Activated CD8-positive, alpha-beta memory T cell treated with anti-CD3 and anti-CD28 coated beads for 36 hours (primary cell): Measurements from ENCODE around the gene CDH4. TPM values are rescaled to one million over a fixed set of nuclear protein-coding genes. Genes with fewer than 3 reads are reported as not detected.

Experiments used
- CTCF ChIA-PET: fragments of 350-600 bp; sonication (Branson Sonifier 250); formaldehyde crosslinking; loops from one replicate; lab custom pipeline; 2021; ENCODE audit warnings: antibody characterized with exemption; lab: Charles Lee
- POLR2A ChIA-PET: fragments of 350-600 bp; sonication (Branson Sonifier 250); formaldehyde crosslinking; loops from one replicate; lab custom pipeline; 2021; ENCODE audit warnings: antibody characterized with exemption; lab: Charles Lee
- total RNA-seq, 2 experiments: library from RNA; stranded (reverse); gene quantifications; one replicate each; pipeline ENCODE4 v1.2.3, GENCODE V29; 2021

Gene CDH4
- total RNA-seq, 2 experiments from 2014 or later, result not detected

GRCh38 chr20:61571916-61572711 is 320.1 kb downstream of the CDH4 start:
- CTCF ChIA-PET, result no interaction called here
- POLR2A ChIA-PET, result no interaction called here

DNA sequence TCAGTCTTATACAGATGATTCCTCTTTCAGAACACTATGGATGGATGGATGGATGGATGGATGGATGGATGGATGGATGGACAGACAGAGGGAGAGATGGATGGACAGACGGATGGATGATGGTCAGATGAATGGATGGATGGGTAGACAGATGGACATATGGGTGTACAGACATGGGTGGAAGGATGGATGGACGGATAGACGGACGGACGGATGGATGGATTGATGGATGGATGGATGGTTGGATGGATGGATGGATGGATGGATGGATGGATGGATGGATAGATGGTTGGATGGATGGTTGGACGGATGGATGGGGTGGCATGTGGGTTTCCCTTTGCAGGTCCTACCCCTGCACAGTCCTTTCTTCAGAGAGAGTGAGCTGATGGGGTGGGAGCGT is 320.7 kb downstream of the CDH4 start:
- ChIA-PET CTCF (no interaction called here), POLR2A (no interaction called here)

DNA sequence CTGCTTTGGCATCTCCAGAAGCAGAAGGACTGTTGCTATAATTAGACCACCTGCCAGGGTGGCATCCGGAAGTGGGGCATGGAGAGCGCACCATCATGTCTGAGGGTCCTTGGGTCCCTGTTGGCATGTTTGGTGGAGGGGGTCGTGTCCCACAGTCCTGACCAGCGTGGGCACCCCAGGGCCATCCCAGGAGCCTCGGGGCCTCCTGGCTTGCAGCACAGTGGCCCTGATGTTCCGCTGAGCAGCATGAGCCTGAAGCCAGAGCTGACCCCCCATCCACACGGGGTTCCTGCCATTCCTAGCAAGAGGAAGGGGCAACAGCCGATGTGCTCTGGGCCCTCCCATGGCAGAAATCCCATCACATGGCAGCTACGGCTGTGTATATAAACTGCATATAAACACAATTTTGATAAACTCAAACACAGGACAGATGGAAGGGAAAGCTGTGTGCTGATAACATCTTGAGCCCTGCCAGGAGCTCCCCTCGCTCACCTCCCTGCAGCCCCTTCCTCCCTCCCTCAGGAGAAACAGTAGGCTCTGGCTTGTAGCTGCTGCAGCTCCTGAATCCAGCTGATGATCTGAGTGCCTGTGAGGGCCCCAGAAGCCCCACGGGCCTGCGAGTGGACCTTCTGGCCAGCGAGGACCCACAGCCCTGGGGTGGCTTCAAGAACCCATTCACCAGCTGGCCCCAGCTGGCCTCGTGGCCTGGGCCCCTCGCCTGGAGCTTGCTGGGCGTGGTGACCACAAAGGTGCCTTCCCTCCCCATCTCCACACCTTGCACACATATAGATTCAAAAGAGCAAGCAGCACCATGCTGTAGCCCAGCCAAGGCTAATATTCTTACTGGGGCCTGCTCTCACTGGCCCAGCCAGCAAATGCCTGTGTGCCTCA is 321.6 kb downstream of the CDH4 start:
- ChIA-PET POLR2A (no interaction called here), CTCF (no interaction called here)

GRCh38 chr20:61575151-61575937 is 323.3 kb downstream of the CDH4 start:
- CTCF ChIA-PET, result no interaction called here
- POLR2A ChIA-PET, result no interaction called here

DNA sequence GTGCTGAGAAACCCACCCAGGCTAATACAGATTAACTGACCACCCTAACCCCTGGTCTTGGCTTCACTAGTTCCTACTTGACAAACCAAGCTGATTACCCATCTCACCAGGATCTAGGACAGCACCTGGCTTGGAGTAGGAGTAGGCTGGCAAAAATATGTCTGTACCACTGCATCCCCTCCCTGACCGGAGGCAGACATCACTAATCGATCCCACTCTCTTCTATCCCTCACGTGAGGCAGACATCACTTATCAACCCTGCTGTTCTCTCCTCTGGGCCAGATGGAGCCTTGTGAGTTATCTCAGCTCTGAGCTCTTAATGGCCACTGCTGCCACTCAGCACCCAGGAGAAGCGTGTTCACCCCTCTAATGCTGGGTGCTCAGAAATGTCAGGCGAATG is 324.3 kb downstream of the CDH4 start:
- POLR2A ChIA-PET, result no interaction called here
- CTCF ChIA-PET, result no interaction called here

- POLR2A ChIA-PET, result no interaction called here
- CTCF ChIA-PET, result no interaction called here
Measured at GRCh38 chr20:61577065-61577464, 325.0 kb downstream of the CDH4 start.

DNA sequence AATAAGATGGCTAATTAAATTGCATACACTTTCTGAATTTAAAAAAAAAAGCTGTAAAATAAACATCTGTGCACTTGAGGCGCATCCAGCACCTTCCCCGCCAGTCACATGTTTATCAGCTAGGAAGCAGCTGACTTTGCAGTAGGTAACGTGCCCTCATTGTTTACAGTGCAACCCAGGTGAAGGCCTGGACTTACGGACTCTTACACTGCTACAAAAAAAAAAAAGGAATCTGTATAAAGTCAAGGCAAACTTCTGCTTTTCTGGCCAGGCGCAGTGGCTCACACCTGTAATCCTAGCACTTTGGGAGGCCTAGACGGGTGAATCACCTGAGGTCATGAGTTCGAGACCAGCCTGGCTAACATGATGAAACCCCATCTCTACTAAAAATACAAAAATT is 327.8 kb downstream of the CDH4 start:
- ChIA-PET CTCF (no interaction called here), POLR2A (no interaction called here)

- ChIA-PET CTCF (no interaction called here), POLR2A (no interaction called here)
Measured at GRCh38 chr20:61580958-61581824, 329.1 kb downstream of the CDH4 start.

DNA sequence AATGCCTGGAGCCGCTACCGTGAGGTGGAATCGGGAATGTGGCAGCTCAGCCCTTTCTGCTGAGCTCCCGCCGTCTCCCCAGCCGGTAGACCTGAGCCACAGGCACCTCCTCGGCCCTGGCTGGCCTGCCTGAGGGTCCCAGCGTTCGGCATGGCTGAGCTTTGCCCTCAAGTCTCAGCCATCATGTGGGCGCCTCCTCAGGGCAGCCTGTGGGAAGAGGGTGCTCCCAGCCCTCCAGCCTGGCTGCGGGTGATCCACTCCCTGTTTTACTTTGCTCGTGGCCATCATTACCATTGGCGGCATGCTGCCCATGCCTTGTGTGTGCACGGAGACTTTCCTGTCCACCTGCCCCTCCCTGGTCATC is 329.7 kb downstream of the CDH4 start:
- ChIA-PET CTCF (no interaction called here), POLR2A (no interaction called here)

GRCh38 chr20:61582196-61582923 is 330.3 kb downstream of the CDH4 start:
- ChIA-PET CTCF (no interaction called here), POLR2A (no interaction called here)

- ChIA-PET POLR2A (no interaction called here), CTCF (no interaction called here)
Measured at GRCh38 chr20:61583356-61583755, 331.3 kb downstream of the CDH4 start.

DNA sequence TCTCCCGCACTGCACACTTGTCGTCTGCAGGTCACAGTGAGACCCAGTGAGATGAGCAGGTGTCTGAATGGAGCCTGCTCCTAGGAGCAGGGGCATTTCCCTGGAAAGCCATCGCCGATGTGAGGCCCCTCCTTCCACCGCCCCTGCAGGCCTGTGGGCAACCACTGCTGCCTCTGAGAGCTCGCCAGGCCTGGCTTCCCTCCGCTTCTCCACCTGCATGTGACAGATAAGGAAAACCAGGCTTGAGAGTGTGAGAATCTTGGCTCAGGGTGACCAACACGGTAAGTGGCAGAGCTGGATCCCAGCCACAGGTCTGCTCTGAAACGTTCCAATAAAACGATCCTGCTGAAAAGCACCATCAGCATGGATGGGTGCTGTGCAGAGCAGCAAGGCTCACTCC is 332.8 kb downstream of the CDH4 start:
- ChIA-PET POLR2A (no interaction called here), CTCF (no interaction called here)

DNA sequence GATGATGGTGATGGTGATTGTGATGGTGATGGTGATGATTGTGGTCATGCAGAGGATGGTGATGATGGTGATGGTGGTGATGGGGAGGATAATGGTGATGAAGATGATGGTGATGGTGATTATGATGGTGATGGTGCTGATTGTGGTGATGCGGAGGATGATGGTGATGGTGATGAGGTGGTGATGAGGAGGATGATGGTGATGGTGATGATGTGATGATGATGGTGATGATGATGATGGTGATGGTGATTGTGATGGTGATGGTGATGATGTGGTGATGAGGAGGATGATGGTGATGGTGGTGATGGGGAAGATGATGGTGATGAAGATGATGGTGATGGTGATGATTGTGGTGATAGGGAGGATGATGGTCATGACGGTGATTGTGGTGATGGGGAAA is 333.7 kb downstream of the CDH4 start:
- POLR2A ChIA-PET, result no interaction called here
- CTCF ChIA-PET, result interaction anchor here (0.6 kb wide), 1 partner anchor 16 kb away, joined by 3 read pairs; no protein-coding TSS in a partner anchor

- CTCF ChIA-PET, result no interaction called here
Measured at GRCh38 chr20:61587036-61587435, 335.0 kb downstream of the CDH4 start.

DNA sequence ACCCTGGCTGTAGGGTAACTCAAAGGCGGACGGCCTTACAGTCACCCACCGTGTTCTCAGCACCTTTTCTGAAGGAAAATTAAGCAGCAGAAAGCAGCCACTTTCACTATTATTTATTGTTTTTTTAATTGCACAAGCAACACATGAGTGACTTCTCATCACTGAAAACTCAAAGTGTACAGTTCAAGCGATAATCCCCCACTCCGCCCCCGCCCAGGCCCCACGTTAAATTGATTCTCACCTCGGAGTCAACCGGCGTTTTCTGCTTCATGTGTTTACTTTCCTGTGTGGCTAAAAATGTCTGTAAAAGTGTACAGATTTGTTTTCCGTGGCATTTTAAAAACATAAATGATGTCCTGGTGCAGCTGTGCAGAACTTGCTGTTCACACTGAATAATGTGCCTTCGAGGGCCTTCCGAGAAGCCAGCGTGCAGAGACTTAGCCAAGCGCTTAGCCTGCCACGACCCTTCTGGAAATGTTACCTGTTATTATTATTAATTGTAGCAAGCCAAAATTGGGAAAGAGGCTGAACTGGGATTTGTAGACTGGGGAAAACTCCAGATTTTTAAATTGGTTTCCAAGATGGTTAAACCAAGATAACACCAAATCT is 335.7 kb downstream of the CDH4 start:
- ChIA-PET POLR2A (no interaction called here), CTCF (no interaction called here)

More at GRCh38 chr20:61587036-61587435, 335.0 kb downstream of the CDH4 start:
- POLR2A ChIA-PET, result no interaction called here

DNA sequence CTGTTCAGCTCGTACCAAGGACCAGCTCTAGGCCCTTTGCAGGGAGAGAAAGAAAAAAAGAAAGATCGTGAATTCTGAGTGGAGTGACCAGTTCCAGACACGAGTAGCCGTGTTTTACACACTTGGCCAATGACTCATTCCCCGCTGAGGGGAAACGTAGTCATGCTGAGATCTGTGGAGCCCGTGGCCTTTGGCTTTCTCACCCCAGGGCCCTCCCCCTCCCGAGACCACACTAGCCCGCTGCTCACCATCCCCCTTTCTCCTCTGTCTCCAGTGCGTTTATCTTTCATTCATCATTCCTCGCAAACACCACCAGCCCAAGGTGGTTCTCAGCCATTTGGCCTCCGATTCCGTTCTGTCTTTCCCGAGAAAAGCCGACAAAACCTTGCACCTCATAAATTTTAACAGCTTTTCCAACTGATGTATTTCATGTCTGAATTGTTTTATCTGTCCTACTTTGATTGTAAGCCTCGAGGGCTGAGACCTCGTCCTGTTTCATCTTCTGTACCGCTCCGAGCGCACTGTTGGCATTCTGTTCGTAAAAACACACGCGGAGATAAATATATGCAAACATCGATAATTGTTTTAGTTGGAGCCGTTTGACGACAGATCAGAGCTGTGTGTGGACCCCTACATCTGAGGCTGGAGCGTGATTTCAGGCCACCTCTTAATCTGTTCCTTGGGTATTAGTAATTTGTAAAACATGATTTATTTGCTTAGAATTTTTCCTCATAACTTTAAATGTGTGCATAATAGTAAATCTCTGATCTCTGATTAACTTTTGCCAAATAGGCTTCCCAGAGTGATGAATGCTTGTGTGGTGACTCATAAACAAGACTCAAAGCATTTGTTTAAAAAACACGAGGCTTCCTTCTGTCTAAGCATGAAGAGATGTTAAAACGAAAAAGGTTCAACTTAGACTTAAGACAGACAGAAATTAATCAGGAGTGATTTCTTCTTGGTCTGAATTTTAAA is 336.6 kb downstream of the CDH4 start:
- CTCF ChIA-PET, result no interaction called here

GRCh38 chr20:61590236-61590635 is 338.2 kb downstream of the CDH4 start:
- CTCF ChIA-PET, result no interaction called here
- POLR2A ChIA-PET, result no interaction called here

More for the DNA sequence above, 336.6 kb downstream of the CDH4 start:
- POLR2A ChIA-PET, result no interaction called here
